HG03135 (cell line): ENCODE results near the gene LDAH.
"Not testable (repeated sequence)": the region's sequence is repeated elsewhere in the genome, so short reads cannot be mapped to it uniquely, and the experiment has no call there.

ENCODE experiments used
- ATAC-seq: cut with Tn5 transposase; IDR thresholded peaks from one replicate; pipeline ENCODE4 v1.9.1; 2021; ENCODE audit warnings: mild to moderate bottlenecking, moderate library complexity; ENCODE audit not compliant: unreplicated experiment

LDAH gene

DNA sequence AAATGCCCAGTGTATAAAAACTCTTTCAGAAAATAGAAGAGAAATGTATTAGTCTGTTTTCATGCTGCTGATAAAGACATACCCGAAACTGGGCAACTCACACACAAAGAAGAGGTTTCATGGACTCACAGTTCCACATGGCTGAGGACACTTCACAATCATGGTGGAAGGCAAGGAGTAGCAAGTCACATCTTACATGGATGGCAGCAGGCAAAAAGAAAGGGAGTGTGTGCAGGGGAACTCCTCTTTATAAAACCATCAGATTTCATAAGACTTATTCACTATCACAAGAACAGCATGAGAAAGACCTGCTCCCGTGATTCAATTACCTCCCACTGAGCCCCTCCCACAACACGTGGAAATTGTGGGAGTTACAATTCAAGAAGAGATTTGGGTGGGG, 29.0 kb downstream of the LDAH start:
- not testable (repeated sequence) for ATAC-seq

DNA sequence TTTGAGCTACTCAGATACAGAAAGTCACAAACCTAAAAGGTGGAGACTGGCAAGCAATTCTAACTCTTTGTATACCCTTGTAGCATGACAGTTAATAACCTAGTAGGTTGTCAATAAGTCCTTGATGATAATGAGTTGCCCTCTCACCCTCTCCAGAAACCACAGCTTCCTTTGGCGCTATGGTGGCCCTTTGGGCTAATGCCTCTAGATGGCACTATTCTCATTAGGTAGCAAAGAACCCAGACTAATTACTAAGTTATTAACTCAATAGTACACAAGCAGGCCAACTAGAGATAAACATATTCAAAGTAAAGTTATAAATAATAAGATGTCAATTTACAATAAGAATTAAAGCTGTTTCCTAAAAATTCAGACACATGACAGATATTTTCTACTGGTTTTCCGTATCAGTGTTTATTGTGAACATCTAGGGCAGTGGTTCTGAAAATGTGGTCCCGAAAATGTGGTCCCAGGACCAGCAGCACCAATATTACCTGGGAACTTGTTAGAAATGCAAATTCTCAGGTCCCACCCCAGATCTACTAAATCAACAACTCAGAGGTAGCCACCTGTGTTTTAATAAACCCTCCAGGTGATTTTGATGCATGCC, 41.1 kb downstream of the LDAH start:
- peak; percentile 75 for ATAC-seq

DNA sequence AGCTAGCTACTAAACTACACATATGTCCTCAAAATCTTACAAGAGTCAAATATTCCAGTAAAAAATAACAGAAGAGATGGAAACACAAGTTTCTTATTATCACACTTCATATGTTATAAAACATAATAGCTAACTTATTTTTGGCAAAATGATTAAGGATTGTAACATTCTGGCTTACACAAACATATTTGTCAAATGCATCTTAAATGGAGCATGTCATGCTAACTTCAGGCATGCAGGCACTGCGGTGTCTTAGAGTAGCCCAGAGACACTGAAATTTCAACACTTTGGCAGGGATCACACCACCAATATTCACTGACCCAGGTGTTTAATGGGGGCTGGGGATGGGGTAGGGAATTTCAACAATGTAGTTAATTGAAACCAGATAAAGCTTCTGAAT, 51.6 kb downstream of the LDAH start:
- no peak for ATAC-seq

DNA sequence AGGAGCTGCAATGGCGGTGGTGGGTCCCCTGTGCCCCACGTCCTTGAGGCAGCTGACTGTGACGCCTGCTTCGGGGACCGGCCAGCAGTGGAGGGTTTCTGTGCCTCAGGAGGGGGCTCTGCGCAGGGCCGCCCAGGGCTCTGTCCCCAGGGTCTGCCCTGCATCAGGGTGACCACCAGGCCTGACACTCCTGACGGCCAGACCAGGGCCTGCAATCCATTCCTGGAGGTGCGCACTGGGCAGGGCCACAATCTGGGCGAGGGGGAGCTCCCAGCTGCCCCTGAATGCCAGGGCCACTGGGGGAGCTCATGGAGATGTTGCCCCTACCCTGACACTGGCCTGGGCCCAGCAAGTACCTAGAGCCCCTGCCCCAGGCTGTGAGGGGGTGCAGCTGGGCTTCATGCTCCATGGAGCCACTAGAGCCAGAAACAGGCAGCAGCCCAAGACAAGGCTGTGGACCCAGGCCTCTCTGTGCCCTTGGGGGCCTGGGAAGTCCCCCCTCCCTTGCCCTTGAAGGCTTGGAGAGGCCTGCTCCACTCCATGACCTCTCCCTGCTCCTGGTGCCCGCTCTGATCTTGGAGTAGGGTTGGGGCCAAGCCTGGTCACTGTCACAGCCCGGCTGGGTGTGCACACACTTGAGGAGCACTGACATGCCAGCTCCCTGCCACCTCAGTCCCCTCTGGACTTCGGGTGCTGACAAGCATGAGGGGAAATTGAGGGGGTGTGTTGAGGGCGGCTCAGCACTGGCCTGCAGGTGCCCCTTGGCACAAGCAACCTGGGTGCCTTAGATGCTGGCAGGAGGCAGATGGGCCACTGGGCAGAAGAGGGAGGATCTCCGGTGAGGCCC, 55.9 kb downstream of the LDAH start:
- no peak for ATAC-seq

DNA sequence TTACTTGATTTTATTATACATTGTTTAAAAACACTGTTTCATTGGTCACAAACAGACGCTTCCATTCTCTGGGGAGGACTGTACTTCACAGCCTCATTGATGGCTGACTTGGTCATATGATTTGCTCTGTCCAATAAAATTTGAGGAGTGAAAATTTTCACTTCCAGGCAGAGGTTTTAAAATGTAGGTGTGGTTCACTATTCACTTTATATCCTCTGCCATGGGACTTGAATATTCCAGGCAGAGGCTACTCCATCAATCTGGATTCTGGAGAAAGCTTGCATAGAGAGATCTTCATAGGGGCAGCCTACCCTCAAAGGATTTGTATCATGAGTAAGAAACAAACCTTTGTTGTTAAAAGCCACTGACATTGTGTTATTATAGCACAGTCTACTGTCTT, 56.7 kb downstream of the LDAH start:
- ATAC-seq, result no peak

DNA sequence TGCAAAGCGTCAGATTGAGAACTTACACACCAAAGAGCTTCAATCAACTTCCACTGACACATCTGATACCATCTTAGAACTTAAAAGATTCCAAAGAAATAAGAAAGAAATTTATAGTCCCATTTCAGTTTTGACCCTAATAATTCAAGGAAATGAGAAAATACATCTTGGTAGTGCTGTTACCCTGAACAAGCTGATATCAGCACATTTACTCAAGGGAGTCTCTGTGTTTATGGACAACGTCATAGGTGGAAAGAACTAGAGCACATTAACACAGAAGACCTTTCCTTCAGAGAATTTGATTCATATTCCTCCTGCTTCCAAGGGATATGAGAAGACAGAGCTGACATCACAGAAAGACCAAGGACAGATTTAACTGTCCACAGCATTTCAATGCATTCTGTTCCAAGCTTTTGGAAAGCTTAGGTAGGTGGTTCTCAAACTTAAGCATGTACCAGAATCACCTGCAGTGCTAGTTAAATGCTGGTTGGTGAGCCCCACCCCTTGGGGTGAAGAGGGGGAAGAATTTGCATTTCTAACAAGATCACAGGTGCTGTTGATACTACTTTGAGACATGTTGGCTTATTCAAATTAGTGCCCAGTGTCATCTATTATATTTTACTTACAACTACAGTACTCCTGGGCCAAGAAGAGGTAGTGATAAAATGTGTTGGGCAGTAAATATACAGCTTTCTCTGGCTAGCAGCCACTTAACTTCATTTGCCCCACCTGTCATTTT, 59.8 kb downstream of the LDAH start:
- no peak for ATAC-seq

DNA sequence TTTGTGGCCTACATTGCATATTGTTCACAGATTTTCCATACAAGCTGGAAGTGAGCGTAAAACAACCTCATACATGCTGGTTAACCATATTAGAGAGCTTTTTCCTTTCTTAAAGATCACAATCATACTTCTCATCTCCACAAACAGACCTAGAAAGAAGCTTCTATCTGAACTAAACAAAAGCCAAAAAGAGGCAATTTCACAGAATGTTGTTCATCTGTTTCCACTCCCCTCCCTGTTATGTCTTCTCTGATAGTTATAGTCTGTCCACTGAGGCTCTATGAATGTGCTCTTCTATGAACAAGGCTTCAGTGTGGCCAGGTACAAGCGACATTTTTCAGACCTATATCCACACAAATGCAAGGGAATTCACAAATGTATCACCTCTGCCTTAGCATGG, 63.4 kb downstream of the LDAH start:
- ATAC-seq, result no peak

DNA sequence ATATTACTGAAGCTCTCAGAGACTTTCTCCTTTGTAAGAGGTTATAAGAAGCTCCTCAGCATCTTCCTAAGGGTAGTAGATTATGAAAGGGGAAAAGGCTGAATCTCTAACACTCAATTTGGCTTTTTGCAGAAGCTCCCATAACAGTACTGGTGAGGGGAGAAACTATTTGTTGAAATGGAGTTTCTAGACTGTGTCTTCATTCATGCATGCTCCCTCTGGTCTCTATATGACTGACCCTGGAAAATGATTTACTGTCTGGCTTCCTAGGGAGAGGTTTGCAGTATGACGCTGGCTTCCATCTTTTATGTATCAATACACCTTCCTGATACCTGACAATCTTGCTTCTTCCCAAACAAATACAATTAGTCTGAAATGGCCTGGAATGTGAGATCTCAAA, 63.9 kb downstream of the LDAH start:
- peak; percentile 94 for ATAC-seq

DNA sequence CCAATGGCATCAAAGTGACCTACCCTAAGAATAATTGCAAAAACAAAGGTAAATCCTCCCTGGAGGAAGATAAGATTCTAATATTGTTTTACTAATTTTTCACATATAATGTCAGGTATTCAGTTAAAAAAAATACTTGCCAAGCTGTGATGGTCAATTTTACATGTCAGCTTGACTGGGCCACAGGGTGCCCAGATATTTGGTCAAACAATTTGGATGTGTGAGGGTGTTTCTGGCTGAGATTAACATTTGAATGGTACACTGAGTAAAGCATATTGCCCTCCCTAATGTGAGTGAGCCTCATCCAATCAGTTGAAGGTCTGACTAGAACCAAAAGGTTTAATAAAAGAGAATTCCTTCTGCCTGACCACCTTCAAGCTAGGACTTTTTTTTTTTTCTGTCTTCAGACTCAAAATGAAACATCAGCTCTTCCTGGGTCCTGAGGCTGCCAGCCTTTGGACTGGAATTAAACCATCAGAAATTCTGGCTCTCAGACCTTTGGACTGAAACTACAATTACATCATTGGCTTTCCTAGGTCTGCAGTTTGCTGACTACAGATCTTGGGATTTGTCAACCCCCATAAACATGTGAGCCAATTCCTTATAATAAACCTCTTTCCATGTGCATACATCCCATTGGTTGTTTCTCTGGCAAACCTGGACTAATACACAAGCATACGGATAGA, 65.4 kb downstream of the LDAH start:
- ATAC-seq, result no peak

DNA sequence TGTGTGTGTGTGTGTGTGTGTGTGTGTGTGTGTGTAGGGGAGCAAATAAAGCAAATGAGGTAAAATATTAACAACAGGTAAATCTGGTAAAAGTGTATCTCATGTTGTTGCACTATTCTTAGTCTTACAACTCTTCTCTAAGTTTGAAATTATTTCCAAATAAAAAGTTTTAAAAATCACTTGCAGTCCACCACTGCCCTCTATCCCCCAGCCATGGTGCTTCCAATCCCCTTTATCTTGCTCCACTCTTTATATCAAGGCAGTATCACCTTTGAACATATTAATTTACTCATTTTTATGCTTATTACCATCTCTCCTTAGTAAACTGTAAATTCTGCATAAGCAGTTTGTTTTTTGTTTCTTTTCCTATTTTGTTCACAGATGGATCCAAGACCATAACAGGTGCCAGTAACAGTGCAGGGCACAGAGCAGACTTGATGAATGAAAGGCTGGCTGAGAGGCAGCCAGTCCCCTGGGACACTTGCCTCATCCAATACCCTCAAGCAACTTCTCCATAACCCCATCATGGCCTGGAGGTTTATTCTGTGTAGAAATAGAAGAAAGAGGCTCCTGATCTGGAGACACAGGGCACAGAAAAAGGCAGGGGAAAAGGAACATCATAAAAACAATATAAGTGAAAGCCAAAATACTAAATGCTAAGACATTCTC, 67.6 kb downstream of the LDAH start:
- no peak for ATAC-seq

DNA sequence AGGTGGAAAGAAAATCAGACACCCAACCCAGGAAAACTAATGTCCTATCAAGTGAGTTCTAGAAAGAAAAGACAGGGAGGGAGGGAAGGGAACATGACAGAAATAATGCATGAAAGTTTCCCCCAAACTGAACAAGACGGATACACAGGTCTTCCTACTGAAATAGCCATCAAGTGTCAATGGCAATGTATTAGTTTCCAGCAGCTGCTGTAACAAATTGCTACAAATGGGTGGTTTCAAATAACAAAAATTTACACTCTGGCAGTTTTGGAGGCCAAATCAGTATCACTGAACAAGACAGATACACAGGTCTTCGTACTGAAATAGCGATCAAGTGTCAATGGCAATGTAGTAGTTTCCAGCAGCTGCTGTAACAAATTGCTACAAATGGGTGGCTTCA, 70.6 kb downstream of the LDAH start:
- ATAC-seq, result no peak

DNA sequence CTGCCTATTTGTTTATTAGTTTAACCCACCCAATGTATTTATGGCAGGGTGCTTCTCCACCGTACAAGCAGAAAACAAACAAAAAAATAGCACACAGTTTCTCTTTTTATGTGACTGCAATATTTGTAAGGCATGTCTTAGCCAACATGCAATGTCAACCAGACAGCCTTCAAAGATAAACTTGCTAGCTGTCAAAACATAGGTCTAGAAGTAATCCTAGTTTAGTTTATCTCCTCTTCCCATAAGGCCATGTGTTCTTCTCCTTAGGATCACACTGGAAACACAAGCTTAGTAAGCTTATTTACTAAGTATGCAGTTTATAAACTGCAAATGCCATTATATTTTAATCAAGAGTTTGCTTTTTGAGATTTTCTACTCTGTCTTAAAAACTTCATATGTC, 75.6 kb downstream of the LDAH start:
- ATAC-seq, result no peak

DNA sequence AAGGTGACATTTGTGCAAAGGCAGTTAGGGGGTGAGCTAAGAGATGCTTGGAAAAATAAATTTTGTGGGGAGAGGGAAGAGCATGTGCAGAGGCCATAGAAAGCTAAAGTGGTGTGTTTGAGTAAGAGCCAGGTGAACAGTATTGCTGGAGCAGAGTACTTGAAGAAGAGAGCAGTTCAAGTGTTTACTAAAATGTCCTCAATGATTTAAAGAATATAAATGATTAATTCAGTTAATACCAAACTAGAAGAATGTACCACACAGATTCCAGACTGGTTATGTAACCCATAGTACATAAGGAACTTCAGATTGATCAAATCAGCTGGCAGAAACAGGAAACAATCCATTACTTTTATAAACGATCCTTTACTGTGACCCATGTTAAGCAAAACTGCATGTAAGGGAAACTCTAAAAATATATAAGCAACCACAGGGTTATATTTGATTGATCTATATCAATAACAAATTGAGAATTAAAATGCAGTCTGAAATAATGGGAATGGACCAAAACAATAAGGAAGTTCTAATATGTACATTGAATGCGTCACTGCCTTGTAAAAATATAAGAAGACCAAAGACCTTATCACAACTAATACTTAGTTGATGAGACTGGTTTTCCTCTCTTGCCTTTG, 76.9 kb downstream of the LDAH start:
- no peak for ATAC-seq

DNA sequence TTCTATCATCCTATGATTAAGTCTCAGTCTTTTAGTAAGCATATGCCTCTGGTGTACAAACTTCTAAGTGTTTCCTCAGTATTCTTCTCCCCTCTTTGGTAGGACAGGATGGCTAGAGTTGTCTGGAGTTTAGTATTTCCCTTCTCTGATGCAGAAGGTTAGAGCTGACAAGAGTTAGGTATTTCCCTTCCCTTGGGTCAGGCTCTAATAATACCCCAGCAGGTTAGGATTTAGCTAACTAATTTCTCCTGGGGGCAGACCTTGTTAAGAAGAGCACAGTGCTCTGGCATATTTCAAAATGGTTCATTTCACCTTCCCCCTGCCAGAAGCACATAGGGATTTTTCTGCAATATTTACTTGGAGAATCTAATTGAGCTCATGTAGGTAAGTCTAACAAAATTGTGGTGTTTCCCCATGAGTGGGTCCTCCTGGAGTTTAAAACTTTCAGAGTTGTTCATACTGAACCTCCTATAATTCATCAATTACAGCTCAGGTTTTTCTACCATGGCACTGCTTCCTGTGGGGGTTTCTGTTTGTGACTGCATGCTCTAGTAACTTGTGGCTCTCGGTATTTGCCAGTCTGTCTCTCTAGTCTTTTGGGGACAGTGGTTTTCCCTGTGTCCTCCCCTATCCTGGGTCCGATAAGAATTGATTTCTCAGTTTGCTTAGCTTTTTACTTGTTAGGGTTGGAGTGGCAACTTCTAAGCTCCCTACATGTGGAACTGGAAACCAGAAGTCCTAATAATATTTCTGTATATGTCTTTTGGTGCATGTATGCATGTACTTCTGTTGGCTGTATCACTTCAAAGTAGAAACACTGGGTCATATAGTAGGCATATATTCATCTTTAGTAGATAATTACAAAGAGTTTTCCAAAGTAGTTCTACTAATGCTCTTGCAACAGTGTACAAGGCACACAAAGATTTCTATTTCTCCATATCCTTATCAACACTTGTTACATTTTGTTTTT, 78.2 kb downstream of the LDAH start:
- ATAC-seq, result peak; percentile 93

DNA sequence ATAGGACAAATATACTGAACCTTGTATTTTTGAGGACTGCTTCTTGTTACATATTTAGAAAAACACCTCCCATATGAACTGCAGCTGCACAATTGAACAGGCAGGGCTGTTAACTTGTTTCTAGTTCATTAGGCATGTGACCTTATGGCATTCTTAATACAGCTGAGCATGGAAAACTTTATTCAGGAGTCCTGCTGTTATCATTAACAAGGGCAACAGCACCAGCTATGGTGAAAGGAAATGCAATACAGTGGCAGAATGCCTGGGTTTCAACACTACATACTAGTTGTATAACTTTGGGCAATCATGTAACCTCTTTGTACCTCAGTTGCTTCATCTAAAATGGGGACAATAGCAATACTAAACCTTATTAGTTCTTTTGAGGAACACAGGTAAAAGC, 84.1 kb downstream of the LDAH start:
- ATAC-seq, result no peak

DNA sequence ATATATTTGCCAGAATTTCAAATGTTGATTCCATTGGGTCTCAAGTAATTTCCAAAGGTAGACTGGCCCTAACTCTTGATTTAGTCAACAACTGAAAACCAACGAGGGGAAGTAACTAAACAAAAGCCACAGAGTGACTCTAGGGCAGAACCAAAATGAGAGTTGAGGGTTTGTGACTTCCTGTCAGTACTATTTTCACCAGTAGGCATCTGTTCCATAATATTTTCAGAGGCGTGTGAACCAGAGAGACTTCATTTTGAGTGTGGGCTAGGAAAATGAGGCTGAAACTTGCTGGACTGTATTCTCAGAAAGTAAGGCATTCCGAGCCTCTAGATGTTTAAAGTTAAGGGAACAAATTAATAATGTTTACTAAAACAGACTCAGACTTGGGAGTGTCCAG, 85.4 kb downstream of the LDAH start:
- peak; percentile 99 for ATAC-seq

DNA sequence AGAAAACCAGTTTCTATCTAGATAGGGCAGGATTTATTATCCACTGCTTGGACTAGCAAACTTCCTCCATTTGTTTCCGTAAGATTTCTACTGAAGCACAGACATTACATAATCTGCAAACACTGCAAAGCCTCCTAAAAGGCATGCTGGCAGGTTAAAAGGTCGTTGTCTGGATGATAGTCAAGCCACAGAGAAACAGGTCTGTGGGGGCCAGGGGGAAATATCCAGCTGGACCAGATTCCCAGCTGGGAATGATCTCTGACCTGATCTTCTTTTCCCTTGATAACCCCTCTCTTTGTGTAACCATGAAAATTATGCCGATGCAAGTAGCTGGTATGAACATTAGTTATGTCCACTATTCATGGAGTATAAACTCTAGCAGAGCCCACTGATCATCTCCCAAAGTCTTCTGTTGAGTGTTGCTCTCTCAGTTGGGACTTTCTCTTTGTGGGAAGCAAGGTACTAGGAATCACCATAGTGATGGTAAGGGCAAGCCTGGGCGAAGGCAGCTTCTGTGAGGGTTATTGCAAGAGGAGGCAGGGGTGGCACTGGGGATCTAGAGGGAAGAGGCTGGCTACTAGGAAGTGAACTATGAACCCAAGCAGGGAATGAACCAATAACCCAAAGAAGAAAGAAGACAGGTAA, 94.7 kb downstream of the LDAH start:
- no peak for ATAC-seq

DNA sequence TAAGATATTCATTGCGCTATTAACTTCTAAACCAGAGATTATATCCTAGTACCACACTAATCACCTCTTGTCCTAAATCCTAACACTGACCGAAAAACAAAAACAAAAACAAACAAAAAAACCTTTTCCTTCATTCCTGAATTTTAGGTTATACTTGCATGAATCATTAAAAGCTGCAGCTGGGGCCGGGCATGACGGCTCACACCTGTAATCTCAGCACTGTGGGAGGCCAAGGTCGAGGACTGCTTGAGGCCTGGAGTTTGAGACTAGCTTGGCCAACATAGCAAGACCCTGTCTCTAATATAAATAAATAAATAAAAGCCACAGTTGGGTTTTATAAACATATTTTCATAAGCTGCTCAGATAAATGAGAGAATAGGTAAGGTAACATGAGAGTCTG, 96.0 kb downstream of the LDAH start:
- no peak for ATAC-seq

DNA sequence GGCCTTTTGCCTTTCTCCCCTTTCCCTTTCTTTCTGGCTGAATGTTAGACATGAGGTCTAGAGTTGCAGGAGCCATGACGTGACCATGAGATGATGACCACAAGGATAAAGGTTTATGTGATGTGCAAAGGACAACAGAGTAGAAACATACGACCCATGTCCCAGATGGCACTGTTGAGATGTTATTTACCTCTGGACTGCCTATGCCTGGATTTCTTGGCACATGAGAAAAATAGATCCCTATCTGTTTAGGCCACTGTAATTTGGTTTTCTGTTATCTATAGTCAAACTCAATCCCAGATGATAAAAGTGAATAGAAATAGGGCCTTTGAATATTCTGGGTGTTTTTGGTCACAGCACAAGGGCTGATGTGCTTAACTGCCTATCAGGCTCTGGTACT, 97.1 kb downstream of the LDAH start:
- no peak for ATAC-seq
